Cardiac muscle cell (in vitro differentiated cells and primary cell): ENCODE results near the gene SH2D6. TPM values are rescaled to one million over a fixed set of nuclear protein-coding genes. Genes with fewer than 3 reads are reported as not detected.
A peak's percentile ranks its signal among the peaks of the same experiment; 100 is the strongest.

Experiments used
- DNase-seq, 2 donors: peaks; one replicate each; pipeline versions ENCODE4 v3.0.0 to v3.0.0-alpha.2; 2010 to 2017; ENCODE audit warnings: low read depth in 1 of 2, low spot score in 1 of 2
- H3K27ac ChIP-seq: fragments of 200-600 bp; sonication (generic); 2 replicates; pipeline ENCODE4 v1.5.1; 2016
- H3K27me3 ChIP-seq: fragments of 200-600 bp; sonication (generic); 2 replicates; pipeline ENCODE4 v1.6.0; 2016; ENCODE audit warnings: control low read depth
- H3K36me3 ChIP-seq: fragments of 200-600 bp; sonication (generic); 2 replicates; pipeline ENCODE4 v1.5.1; 2016; ENCODE audit warnings: control low read depth
- H3K4me1 ChIP-seq: fragments of 200-600 bp; sonication (generic); 2 replicates; pipeline ENCODE4 v1.8.1; 2017; ENCODE audit warnings: low read depth, mild to moderate bottlenecking, mixed run types
- H3K4me3 ChIP-seq: fragments of 200-600 bp; sonication (generic); 2 replicates; pipeline ENCODE4 v1.5.1; 2016; ENCODE audit warnings: mild to moderate bottlenecking
- H3K9me3 ChIP-seq: fragments of 200-600 bp; sonication (generic); 2 replicates; pipeline ENCODE4 v1.5.1; 2017; ENCODE audit warnings: low read depth, mild to moderate bottlenecking, control low read depth
- polyA plus RNA-seq: library from polyadenylated mRNA; unstranded; fragments of >200 nt; fragmentation: Nextera tagmentation; extraction: Ambion mirVana; gene quantifications from 2 replicates; pipeline ENCODE4 v1.2.1, GENCODE V29; 2016
- total RNA-seq: library from RNA; depleted of rRNA; stranded (reverse); fragments of >200 nt; gene quantifications from 2 replicates; pipeline ENCODE4 v1.2.3, GENCODE V29; 2016
- TF ChIP-seq, protein P1 (sequence below): IDR thresholded peaks from 2 replicates; pipeline ENCODE4 v1.5.1; 2012; ENCODE audit warnings: low read depth, mild to moderate bottlenecking, low read length

Gene SH2D6
- total and polyA plus RNA-seq, 2 experiments from 2014 or later, result not detected

DNA sequence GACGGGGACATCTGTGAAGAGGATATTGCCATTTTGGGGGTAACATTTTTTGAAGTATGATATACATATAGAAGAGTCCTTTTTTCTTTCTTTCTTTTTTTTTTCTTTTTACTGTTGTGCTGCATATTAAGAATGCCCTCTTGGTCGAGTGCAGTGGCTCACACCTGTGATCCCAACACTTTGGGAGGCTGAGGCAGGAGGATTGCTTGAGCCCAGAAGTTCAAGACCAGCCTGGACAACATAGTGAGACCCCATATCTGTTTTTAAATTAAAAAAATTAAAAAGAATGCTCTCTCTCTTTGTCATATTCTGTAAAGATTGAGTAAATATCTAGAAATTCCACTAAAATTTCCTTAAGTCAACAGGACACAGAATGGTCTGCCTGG is 3.6 kb downstream of the SH2D6 start:
- peak overlapping the region; percentile 51 for H3K27ac ChIP-seq
- no peaks in the 10 kb centered on the region for H3K27me3 ChIP-seq
- no peaks in the 10 kb centered on the region for H3K9me3 ChIP-seq
- TF ChIP-seq, protein P1, sequence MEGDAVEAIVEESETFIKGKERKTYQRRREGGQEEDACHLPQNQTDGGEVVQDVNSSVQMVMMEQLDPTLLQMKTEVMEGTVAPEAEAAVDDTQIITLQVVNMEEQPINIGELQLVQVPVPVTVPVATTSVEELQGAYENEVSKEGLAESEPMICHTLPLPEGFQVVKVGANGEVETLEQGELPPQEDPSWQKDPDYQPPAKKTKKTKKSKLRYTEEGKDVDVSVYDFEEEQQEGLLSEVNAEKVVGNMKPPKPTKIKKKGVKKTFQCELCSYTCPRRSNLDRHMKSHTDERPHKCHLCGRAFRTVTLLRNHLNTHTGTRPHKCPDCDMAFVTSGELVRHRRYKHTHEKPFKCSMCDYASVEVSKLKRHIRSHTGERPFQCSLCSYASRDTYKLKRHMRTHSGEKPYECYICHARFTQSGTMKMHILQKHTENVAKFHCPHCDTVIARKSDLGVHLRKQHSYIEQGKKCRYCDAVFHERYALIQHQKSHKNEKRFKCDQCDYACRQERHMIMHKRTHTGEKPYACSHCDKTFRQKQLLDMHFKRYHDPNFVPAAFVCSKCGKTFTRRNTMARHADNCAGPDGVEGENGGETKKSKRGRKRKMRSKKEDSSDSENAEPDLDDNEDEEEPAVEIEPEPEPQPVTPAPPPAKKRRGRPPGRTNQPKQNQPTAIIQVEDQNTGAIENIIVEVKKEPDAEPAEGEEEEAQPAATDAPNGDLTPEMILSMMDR, result no peak
- H3K36me3 ChIP-seq, result no peaks in the 10 kb centered on the region
- H3K4me3 ChIP-seq, result no peak overlapping the region
- no peak for DNase-seq
- peaks cover 21% of the 10 kb centered on the region for H3K4me1 ChIP-seq

DNA sequence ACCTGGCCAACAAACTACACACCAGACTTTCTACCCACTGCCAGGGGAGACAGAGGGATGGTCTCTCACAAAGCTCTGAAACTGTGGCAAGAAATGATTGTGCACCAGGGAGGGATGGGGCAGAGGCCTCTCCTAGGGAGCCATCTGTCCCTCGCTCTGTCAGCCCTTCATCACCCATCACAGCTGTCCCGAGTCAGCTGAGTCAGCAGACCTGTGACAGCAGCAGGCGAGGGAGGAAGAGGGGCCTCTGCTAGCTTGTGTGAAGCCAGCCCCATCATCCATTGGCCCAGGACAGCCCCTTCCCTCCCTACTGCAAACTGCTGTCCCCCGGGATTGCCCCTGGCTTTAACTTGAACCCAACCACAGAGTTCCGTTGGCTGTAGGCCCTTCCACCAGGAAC is 5.0 kb downstream of the SH2D6 start:
- no peak overlapping the region for H3K4me3 ChIP-seq
- H3K4me1 ChIP-seq, result peaks cover 17% of the 10 kb centered on the region
- no peaks in the 10 kb centered on the region for H3K9me3 ChIP-seq
- no peak for DNase-seq
- TF ChIP-seq, protein P1, result no peak
- no peaks in the 10 kb centered on the region for H3K27me3 ChIP-seq
- no peaks in the 10 kb centered on the region for H3K36me3 ChIP-seq
- H3K27ac ChIP-seq, result no peak overlapping the region

- H3K4me1 ChIP-seq, result peaks cover 11% of the 10 kb centered on the region
- no peaks in the 10 kb centered on the region for H3K27me3 ChIP-seq
- DNase-seq, result no peak
- TF ChIP-seq, protein P1, result no peak
- no peaks in the 10 kb centered on the region for H3K9me3 ChIP-seq
- H3K27ac ChIP-seq, result no peak overlapping the region
- H3K36me3 ChIP-seq, result no peaks in the 10 kb centered on the region
- H3K4me3 ChIP-seq, result no peak overlapping the region
Observed at GRCh38 chr2:85425588-85425987, 7.1 kb downstream of the SH2D6 start.

DNA sequence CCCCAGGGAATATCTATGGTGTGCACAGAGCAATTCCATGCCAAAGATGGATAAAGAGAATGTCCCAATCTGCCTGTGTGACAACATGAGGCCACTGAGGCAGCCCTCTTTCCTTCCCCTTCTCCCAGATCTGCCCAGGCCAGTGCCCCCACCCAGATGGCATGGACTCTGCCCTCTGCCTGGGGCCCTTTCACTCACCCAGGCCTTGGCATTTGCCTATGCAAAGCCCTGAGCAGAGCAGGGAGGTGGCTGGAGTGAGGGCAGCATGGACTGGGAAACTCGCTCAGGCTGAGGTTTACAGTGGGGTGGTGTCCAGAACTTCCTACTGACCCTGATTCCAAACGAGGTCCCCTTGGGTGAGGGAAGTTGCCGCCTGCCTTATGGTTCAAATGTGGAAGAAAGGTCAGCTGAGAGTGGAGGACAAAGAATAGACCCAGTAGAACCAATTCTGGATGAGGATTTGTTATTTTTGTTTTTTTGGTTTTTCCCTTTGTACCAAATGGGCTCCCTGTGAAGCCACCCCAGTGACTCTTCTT is 8.9 kb downstream of the SH2D6 start:
- no peak overlapping the region for H3K4me3 ChIP-seq
- no peak for DNase-seq
- H3K36me3 ChIP-seq, result no peaks in the 10 kb centered on the region
- H3K9me3 ChIP-seq, result no peaks in the 10 kb centered on the region
- TF ChIP-seq, protein P1, result no peak
- no peaks in the 10 kb centered on the region for H3K27me3 ChIP-seq
- H3K4me1 ChIP-seq, result peaks cover 3% of the 10 kb centered on the region
- no peak overlapping the region for H3K27ac ChIP-seq

- no peaks in the 10 kb centered on the region for H3K9me3 ChIP-seq
- H3K27me3 ChIP-seq, result no peaks in the 10 kb centered on the region
- no peak overlapping the region for H3K27ac ChIP-seq
- TF ChIP-seq, protein P1, result no peak
- no peak for DNase-seq
- no peak overlapping the region for H3K4me3 ChIP-seq
- peaks cover 3% of the 10 kb centered on the region for H3K4me1 ChIP-seq
- H3K36me3 ChIP-seq, result no peaks in the 10 kb centered on the region
Observed at GRCh38 chr2:85428343-85428881, 9.9 kb downstream of the SH2D6 start.
